ENCODE data around the gene PSIP1. TPM values are rescaled to one million over a fixed set of nuclear protein-coding genes. Genes with fewer than 3 reads are reported as not detected.
A peak's percentile ranks its signal among the peaks of the same experiment; 100 is the strongest.

The PSIP1 gene
- total RNA-seq, 2 experiments from 2014 or later: 109 to 122 TPM

- no peak for DNase-seq
- CTCF ChIA-PET: no interaction called here
Measured at GRCh38 chr9:15524845-15525455, 14.2 kb upstream of the PSIP1 start.

GRCh38 chr9:15522130-15522755 is 11.5 kb upstream of the PSIP1 start:
- POLR2A ChIA-PET: interaction anchor here (1.2 kb wide), 2 partner anchors 11 to 12 kb away, joined by 3 to 6 read pairs; no protein-coding TSS in a partner anchor
- DNase-seq: no peak
- H3K27ac Mint-ChIP-seq: no peak overlapping the region
- peaks cover 2% of the 10 kb centered on the region for H3K27me3 Mint-ChIP-seq
- no peaks in the 10 kb centered on the region for H3K9me3 Mint-ChIP-seq
- no peaks in the 10 kb centered on the region for H3K4me1 Mint-ChIP-seq
- no peak overlapping the region for H3K4me3 Mint-ChIP-seq
- CTCF ChIA-PET: interaction anchor here (1.2 kb wide), 1 partner anchor 11 kb away, joined by 3 read pairs; the partner anchor contains the start of gene PSIP1
- H3K36me3 Mint-ChIP-seq (ENCODE audit: low read depth): no peaks in the 10 kb centered on the region

More at GRCh38 chr9:15524845-15525455, 14.2 kb upstream of the PSIP1 start:
- no peaks in the 10 kb centered on the region for H3K36me3 Mint-ChIP-seq (ENCODE audit: low read depth)
- no peak overlapping the region for H3K27ac Mint-ChIP-seq
- POLR2A ChIA-PET: no interaction called here
- peaks cover 2% of the 10 kb centered on the region for H3K27me3 Mint-ChIP-seq
- no peak overlapping the region for H3K4me3 Mint-ChIP-seq
- H3K4me1 Mint-ChIP-seq: peaks cover 2% of the 10 kb centered on the region
- no peaks in the 10 kb centered on the region for H3K9me3 Mint-ChIP-seq

- Mint-ChIP-seq H3K27me3 (peaks cover 2% of the 10 kb centered on the region), H3K36me3 (ENCODE audit: low read depth) (no peaks in the 10 kb centered on the region), H3K4me1 (no peaks in the 10 kb centered on the region), H3K4me3 (no peak overlapping the region), H3K9me3 (no peaks in the 10 kb centered on the region), H3K27ac (no peak overlapping the region)
- CTCF ChIA-PET: interaction anchor here (1.2 kb wide), 1 partner anchor 10 kb away, joined by 3 read pairs; the partner anchor contains the start of gene PSIP1
- no peak for DNase-seq
- POLR2A ChIA-PET: interaction anchor here (1.2 kb wide), 2 partner anchors 10 to 11 kb away, joined by 3 to 6 read pairs; no protein-coding TSS in a partner anchor
Measured at GRCh38 chr9:15521254-15521653, 10.5 kb upstream of the PSIP1 start.

GRCh38 chr9:15519831-15520230 is 9.1 kb upstream of the PSIP1 start:
- no peaks in the 10 kb centered on the region for H3K27me3 Mint-ChIP-seq
- no peak for DNase-seq
- ChIA-PET POLR2A (interaction anchor here (1.4 kb wide), 1 partner anchor 9 kb away, joined by 8 read pairs; the partner anchor contains the start of gene PSIP1), CTCF (no interaction called here)
- H3K9me3 Mint-ChIP-seq: no peaks in the 10 kb centered on the region
- no peaks in the 10 kb centered on the region for H3K4me1 Mint-ChIP-seq
- no peak overlapping the region for H3K27ac Mint-ChIP-seq
- no peaks in the 10 kb centered on the region for H3K36me3 Mint-ChIP-seq (ENCODE audit: low read depth)
- no peak overlapping the region for H3K4me3 Mint-ChIP-seq

GRCh38 chr9:15513335-15513734 is 2.6 kb upstream of the PSIP1 start:
- H3K27me3 Mint-ChIP-seq: no peaks in the 10 kb centered on the region
- H3K27ac Mint-ChIP-seq: no peak overlapping the region
- peaks cover 20% of the 10 kb centered on the region for H3K36me3 Mint-ChIP-seq (ENCODE audit: low read depth)
- H3K4me3 Mint-ChIP-seq: no peak overlapping the region
- ChIA-PET CTCF (interaction anchor here (0.6 to 4.4 kb wide), 3 partner anchors 21 to 107 kb away, joined by 3 to 17 read pairs (median 3); no protein-coding TSS in a partner anchor), POLR2A (interaction anchor here (0.8 to 4.3 kb wide), 2 partner anchors 14 to 214 kb away, joined by 3 to 55 read pairs; no protein-coding TSS in a partner anchor)
- no peak for DNase-seq
- H3K4me1 Mint-ChIP-seq: peaks cover 28% of the 10 kb centered on the region
- H3K9me3 Mint-ChIP-seq: no peaks in the 10 kb centered on the region

GRCh38 chr9:15512889-15513288 is 2.1 kb upstream of the PSIP1 start:
- Mint-ChIP-seq H3K27me3 (no peaks in the 10 kb centered on the region), H3K9me3 (no peaks in the 10 kb centered on the region), H3K36me3 (ENCODE audit: low read depth) (peaks cover 25% of the 10 kb centered on the region), H3K4me1 (peaks cover 33% of the 10 kb centered on the region), H3K27ac (no peak overlapping the region), H3K4me3 (no peak overlapping the region)
- POLR2A ChIA-PET: interaction anchor here (0.8 to 4.3 kb wide), 3 partner anchors 13 to 213 kb away, joined by 3 to 55 read pairs (median 45); partner anchors contain the start of gene CCDC171
- CTCF ChIA-PET: interaction anchor here (1.4 to 4.4 kb wide), 3 partner anchors 21 to 95 kb away, joined by 3 to 17 read pairs (median 4); no protein-coding TSS in a partner anchor
- no peak for DNase-seq

- ChIA-PET POLR2A (interaction anchor here (0.9 to 4.3 kb wide), 14 partner anchors 10 to 303 kb away, joined by 3 to 55 read pairs (median 6); partner anchors contain the start of genes CCDC171 and SNAPC3), CTCF (interaction anchor here (1.0 to 4.4 kb wide), 3 partner anchors 12 to 95 kb away, joined by 4 to 17 read pairs (median 4); no protein-coding TSS in a partner anchor)
- Mint-ChIP-seq H3K4me1 (peaks cover 36% of the 10 kb centered on the region), H3K27me3 (no peaks in the 10 kb centered on the region), H3K27ac (no peak overlapping the region), H3K9me3 (no peaks in the 10 kb centered on the region), H3K36me3 (ENCODE audit: low read depth) (peaks cover 28% of the 10 kb centered on the region), H3K4me3 (no peak overlapping the region)
- no peak for DNase-seq
Measured at GRCh38 chr9:15512204-15512603, 1.4 kb upstream of the PSIP1 start.

GRCh38 chr9:15509931-15510788 is 610 bp downstream of the PSIP1 start:
- H3K36me3 Mint-ChIP-seq (ENCODE audit: low read depth): peaks cover 45% of the 10 kb centered on the region
- POLR2A ChIA-PET: interaction anchor here (0.6 to 4.3 kb wide), 27 partner anchors 9 to 214 kb away, joined by 3 to 55 read pairs (median 5); partner anchors contain the start of genes CCDC171 and SNAPC3
- H3K9me3 Mint-ChIP-seq: no peaks in the 10 kb centered on the region
- CTCF ChIA-PET: interaction anchor here (0.6 to 4.4 kb wide), 8 partner anchors 10 to 892 kb away, joined by 3 to 17 read pairs (median 3); no protein-coding TSS in a partner anchor
- DNase-seq: peak; percentile 70
- peaks cover 50% of the 10 kb centered on the region for H3K4me1 Mint-ChIP-seq
- H3K27ac Mint-ChIP-seq: peak overlapping the region; percentile 80
- peak overlapping the region; percentile 84 for H3K4me3 Mint-ChIP-seq
- no peaks in the 10 kb centered on the region for H3K27me3 Mint-ChIP-seq

GRCh38 chr9:15505921-15506320 is 4.8 kb downstream of the PSIP1 start:
- ChIA-PET POLR2A (interaction anchor here (1.1 kb wide), 1 partner anchor 8 kb away, joined by 3 read pairs; no protein-coding TSS in a partner anchor), CTCF (interaction anchor here (0.9 to 1.7 kb wide), 2 partner anchors 18 to 27 kb away, joined by 3 to 5 read pairs; no protein-coding TSS in a partner anchor)
- H3K36me3 Mint-ChIP-seq (ENCODE audit: low read depth): peaks cover 64% of the 10 kb centered on the region
- H3K27ac Mint-ChIP-seq: no peak overlapping the region
- H3K9me3 Mint-ChIP-seq: no peaks in the 10 kb centered on the region
- no peak for DNase-seq
- H3K4me3 Mint-ChIP-seq: no peak overlapping the region
- H3K4me1 Mint-ChIP-seq: peaks cover 56% of the 10 kb centered on the region
- H3K27me3 Mint-ChIP-seq: no peaks in the 10 kb centered on the region

GRCh38 chr9:15501803-15502202 is 9.0 kb downstream of the PSIP1 start:
- H3K9me3 Mint-ChIP-seq: no peaks in the 10 kb centered on the region
- H3K4me1 Mint-ChIP-seq: peaks cover 46% of the 10 kb centered on the region
- no peaks in the 10 kb centered on the region for H3K27me3 Mint-ChIP-seq
- ChIA-PET CTCF (no interaction called here), POLR2A (interaction anchor here (3.2 to 5.5 kb wide), 2 partner anchors 10 to 51 kb away, joined by 9 to 55 read pairs; partner anchors contain the start of genes CCDC171 and PSIP1)
- no peak overlapping the region for H3K4me3 Mint-ChIP-seq
- peaks cover 63% of the 10 kb centered on the region for H3K36me3 Mint-ChIP-seq (ENCODE audit: low read depth)
- DNase-seq: no peak
- H3K27ac Mint-ChIP-seq: no peak overlapping the region

- Mint-ChIP-seq H3K27me3 (no peaks in the 10 kb centered on the region), H3K4me1 (peaks cover 42% of the 10 kb centered on the region), H3K27ac (no peak overlapping the region), H3K4me3 (no peak overlapping the region), H3K36me3 (ENCODE audit: low read depth) (peaks cover 62% of the 10 kb centered on the region), H3K9me3 (no peaks in the 10 kb centered on the region)
- DNase-seq: no peak
- ChIA-PET POLR2A (interaction anchor here (3.2 to 5.5 kb wide), 2 partner anchors 10 to 52 kb away, joined by 9 to 55 read pairs; partner anchors contain the start of genes CCDC171 and PSIP1), CTCF (interaction anchor here (0.5 to 1.7 kb wide), 3 partner anchors 11 to 45 kb away, joined by 3 to 5 read pairs (median 4); no protein-coding TSS in a partner anchor)
Measured at GRCh38 chr9:15501179-15501578, 9.6 kb downstream of the PSIP1 start.

GRCh38 chr9:15499139-15499538 is 11.6 kb downstream of the PSIP1 start:
- Mint-ChIP-seq H3K27ac (peak overlapping the region; percentile 35), H3K36me3 (ENCODE audit: low read depth) (peaks cover 63% of the 10 kb centered on the region), H3K9me3 (no peaks in the 10 kb centered on the region), H3K4me3 (no peak overlapping the region), H3K4me1 (peaks cover 36% of the 10 kb centered on the region), H3K27me3 (no peaks in the 10 kb centered on the region)
- no peak for DNase-seq
- ChIA-PET CTCF (interaction anchor here (1.1 to 1.2 kb wide), 2 partner anchors 12 to 34 kb away, joined by 3 to 4 read pairs; partner anchors contain the start of gene PSIP1), POLR2A (interaction anchor here (1.0 to 5.5 kb wide), 4 partner anchors 9 to 76 kb away, joined by 3 to 55 read pairs (median 4); partner anchors contain the start of genes PSIP1 and SNAPC3)
